ENCODE measurements around the gene PSMD8. TPM values are rescaled to one million over a fixed set of nuclear protein-coding genes. Genes with fewer than 3 reads are reported as not detected.
"Not testable (repeated sequence)": the region's sequence is repeated elsewhere in the genome, so short reads cannot be mapped to it uniquely, and the experiment has no call there.

The PSMD8 gene
- total RNA-seq, 2 donors from 2014 or later, result 232 to 298 TPM

DNA sequence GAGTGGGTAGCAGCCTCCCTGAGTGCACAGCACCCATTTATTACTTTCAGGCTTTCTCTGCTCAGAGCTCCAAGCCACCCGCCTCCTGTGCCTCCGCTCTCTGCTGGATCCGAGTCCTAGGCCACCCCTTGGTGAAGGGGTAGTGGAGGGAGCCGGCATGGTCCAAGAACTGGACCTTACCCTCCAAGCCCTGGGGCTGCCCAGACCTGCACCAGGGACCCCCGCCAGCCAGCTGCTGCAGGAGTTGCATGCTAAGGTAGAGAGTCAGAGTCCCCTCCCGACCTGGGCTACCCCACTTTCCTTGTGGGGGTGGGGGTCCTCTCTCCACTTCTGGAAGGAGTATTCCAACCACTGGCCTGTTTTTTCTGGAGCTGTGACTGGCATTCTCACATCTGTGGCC is 30.5 kb downstream of the PSMD8 start:
- intact Hi-C loops (cut with DNase I), result loop anchor here (5.0 to 10.0 kb wide), 4 partner anchors 212 to 530 kb away; partner anchors contain the start of genes EIF3K, MAP4K1, MRPS12 and SARS2
- Histone ChIP-seq H3K4me3 (no peak overlapping the region), H3K27me3 (replicated peaks; ENCODE audit: insufficient read depth) (no peaks in the 10 kb centered on the region), H3K36me3 (no peaks in the 10 kb centered on the region), H3K4me1 (replicated peaks) (no peaks in the 10 kb centered on the region), H3K27ac (no peak overlapping the region), H3K9me3 (no peaks in the 10 kb centered on the region)
- no peak for DNase-seq (ENCODE audit: low spot score)
- TF ChIP-seq POLR2AphosphoS5 (IDR thresholded peaks at IDR 0.05), result no peak
- TF ChIP-seq POLR2A (IDR thresholded peaks at IDR 0.05), result no peak
- TF ChIP-seq, protein P1, sequence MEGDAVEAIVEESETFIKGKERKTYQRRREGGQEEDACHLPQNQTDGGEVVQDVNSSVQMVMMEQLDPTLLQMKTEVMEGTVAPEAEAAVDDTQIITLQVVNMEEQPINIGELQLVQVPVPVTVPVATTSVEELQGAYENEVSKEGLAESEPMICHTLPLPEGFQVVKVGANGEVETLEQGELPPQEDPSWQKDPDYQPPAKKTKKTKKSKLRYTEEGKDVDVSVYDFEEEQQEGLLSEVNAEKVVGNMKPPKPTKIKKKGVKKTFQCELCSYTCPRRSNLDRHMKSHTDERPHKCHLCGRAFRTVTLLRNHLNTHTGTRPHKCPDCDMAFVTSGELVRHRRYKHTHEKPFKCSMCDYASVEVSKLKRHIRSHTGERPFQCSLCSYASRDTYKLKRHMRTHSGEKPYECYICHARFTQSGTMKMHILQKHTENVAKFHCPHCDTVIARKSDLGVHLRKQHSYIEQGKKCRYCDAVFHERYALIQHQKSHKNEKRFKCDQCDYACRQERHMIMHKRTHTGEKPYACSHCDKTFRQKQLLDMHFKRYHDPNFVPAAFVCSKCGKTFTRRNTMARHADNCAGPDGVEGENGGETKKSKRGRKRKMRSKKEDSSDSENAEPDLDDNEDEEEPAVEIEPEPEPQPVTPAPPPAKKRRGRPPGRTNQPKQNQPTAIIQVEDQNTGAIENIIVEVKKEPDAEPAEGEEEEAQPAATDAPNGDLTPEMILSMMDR (IDR thresholded peaks at IDR 0.05), result no peak
- WGBS, result 98% methylated on average over 6 of the region's 6 CpGs

DNA sequence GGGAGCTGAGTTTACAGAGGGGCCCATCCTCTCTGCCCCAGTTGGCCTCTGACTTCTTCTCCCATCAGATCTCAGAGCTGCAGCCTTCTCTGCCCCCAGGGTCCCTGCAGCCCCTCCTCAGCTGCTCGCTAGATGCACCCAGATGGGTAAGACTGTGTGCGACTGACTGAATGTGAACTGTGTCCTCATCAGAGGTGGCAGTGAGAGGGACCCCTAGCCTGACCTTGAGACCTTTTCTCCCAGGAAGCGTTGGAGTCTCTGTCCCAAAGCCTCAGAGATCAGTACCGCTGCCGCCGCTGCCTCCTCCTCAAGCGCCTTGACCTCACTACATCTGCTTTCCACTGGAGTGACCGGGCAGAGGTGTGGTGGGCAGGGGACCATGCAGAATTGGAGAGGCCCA is 30.9 kb downstream of the PSMD8 start:
- no peak overlapping the region for H3K27ac ChIP-seq
- no peaks in the 10 kb centered on the region for H3K4me1 ChIP-seq (replicated peaks)
- H3K36me3 ChIP-seq, result no peaks in the 10 kb centered on the region
- 84% methylated on average over 8 of the region's 8 CpGs for WGBS
- TF ChIP-seq POLR2AphosphoS5 (IDR thresholded peaks at IDR 0.05), result no peak
- H3K9me3 ChIP-seq, result no peaks in the 10 kb centered on the region
- no peaks in the 10 kb centered on the region for H3K27me3 ChIP-seq (replicated peaks; ENCODE audit: insufficient read depth)
- H3K4me3 ChIP-seq, result no peak overlapping the region
- intact Hi-C loops (cut with DNase I), result loop anchor here (10.0 kb wide), 1 partner anchor 530 kb away; the partner anchor contains the start of genes MRPS12 and SARS2
- DNase-seq (ENCODE audit: low spot score), result no peak

DNA sequence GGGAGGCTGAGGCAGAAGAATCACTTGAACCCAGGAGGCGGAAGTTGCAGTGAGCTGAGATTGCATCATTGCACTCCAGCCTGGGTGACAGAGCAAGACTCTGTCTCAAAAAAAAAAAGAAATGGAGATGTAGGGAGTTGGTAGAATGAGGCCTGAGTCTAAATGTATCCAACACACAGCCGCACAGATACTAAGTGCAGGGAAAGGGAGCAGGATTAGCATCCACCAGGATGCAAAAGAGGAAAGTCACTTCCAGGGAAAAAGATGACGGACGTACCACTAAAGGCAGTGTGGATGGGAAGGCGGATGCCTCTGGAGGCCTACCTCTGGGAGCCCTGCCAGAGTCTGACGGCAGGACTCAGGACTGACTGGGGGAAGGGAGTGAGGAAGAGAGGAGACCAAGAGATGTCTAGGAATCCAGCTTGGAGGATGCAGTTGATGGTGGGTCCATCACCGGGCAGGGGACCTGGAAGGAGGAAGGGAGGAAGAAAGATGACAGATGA is 35.3 kb downstream of the PSMD8 start:
- H3K36me3 ChIP-seq, result no peaks in the 10 kb centered on the region
- no peaks in the 10 kb centered on the region for H3K9me3 ChIP-seq
- H3K4me1 ChIP-seq (replicated peaks), result no peaks in the 10 kb centered on the region
- no peak for DNase-seq (ENCODE audit: low spot score)
- no peak overlapping the region for H3K4me3 ChIP-seq
- no peaks in the 10 kb centered on the region for H3K27me3 ChIP-seq (replicated peaks; ENCODE audit: insufficient read depth)
- no peak overlapping the region for H3K27ac ChIP-seq
- WGBS, result 48% methylated on average over 7 of the region's 7 CpGs
- intact Hi-C loops (cut with DNase I), result loop anchor here (10.0 kb wide), 1 partner anchor 525 kb away; the partner anchor contains the start of genes MRPS12 and SARS2
- no peak for TF ChIP-seq POLR2A (IDR thresholded peaks at IDR 0.05)
- no peak for TF ChIP-seq POLR2AphosphoS5 (IDR thresholded peaks at IDR 0.05)
- TF ChIP-seq, protein P1 (IDR thresholded peaks at IDR 0.05), result no peak

DNA sequence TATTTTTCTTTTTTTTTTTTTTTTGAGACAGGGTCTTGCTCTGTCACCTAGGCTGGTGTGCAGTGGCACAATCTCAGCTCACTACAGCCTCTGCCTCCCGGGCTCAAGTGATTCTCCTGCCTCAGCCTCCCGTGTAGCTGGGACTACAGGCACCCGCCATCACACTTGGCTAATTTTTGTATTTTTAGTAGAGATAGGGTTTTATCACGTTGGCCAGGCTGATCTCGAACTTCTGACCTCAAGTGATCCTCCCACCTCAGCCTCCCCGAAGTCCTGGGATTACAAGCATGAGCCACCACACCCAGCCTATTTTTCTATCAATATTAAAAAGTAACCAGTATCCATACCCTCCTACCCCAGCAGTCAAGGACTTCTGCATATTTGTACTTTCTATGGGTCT is 36.0 kb downstream of the PSMD8 start:
- DNase-seq (ENCODE audit: low spot score); intact Hi-C loops (cut with DNase I); H3K4me1 ChIP-seq (replicated peaks); H3K27ac ChIP-seq; H3K4me3 ChIP-seq; H3K36me3 ChIP-seq; H3K27me3 ChIP-seq (replicated peaks; ENCODE audit: insufficient read depth); H3K9me3 ChIP-seq: not testable (repeated sequence)
- 82% methylated on average over 6 of the region's 6 CpGs for WGBS

DNA sequence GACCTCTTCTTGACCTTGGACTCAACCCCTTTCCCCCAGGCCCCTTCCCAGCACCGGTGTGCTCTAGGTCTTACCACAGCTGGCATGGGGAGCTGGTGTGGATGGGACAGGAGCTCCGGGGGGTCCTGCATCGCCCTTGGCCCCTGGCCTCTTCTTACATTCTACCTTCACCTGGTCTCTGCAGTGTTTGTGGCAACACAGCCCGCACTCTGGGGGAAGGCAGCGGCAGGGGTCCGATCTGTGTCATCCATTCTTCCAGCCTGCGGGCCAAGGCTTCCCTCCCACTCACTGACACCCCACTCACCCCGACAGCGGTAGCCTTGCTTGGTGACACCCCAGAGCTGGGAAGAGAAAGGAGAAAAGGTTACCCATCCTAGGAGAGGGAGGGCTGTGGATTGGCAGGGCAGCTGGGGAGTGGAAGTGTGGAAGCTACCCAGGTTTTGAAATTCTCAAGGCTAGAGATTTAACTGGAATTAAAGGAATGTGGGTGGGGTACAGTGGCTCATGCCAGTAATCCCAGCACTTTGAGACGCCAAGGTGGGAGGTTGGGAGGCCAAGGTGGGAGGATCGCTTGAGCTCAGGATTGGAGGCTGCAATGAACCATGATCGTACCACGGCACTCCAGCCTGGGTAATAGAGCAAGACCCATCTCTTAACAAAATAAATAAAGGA is 36.8 kb downstream of the PSMD8 start:
- H3K27ac ChIP-seq, result no peak overlapping the region
- H3K4me3 ChIP-seq, result no peak overlapping the region
- 86% methylated on average over 13 of the region's 13 CpGs for WGBS
- TF ChIP-seq, protein P1 (IDR thresholded peaks at IDR 0.05), result no peak
- TF ChIP-seq POLR2A (IDR thresholded peaks at IDR 0.05), result no peak
- TF ChIP-seq POLR2AphosphoS5 (IDR thresholded peaks at IDR 0.05), result no peak
- no peaks in the 10 kb centered on the region for H3K27me3 ChIP-seq (replicated peaks; ENCODE audit: insufficient read depth)
- no peaks in the 10 kb centered on the region for H3K36me3 ChIP-seq
- intact Hi-C loops (cut with DNase I), result no loop called here
- H3K4me1 ChIP-seq (replicated peaks), result no peaks in the 10 kb centered on the region
- H3K9me3 ChIP-seq, result no peaks in the 10 kb centered on the region
- DNase-seq (ENCODE audit: low spot score), result no peak

DNA sequence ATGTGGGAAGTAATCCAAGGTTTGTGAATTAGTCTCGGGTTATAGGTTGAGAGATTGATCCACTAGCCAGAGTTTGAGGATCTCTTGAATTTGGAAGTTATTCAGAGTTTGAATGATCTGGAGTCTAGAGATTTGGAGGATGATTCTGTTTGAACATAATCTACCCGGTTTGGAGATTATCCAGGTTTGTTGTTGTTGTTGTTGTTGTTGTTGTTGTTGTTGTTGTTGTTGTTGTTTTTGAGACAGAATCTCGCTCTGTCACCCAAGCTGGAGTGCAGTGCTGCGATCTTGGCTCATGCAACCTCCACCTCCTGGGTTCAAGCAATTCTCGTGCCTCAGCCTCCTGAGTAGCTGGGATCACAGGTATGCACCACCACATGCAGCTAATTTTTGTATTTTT is 37.5 kb downstream of the PSMD8 start:
- DNase-seq (ENCODE audit: low spot score); intact Hi-C loops (cut with DNase I); H3K27me3 ChIP-seq (replicated peaks; ENCODE audit: insufficient read depth); H3K4me3 ChIP-seq; H3K27ac ChIP-seq; H3K4me1 ChIP-seq (replicated peaks); H3K9me3 ChIP-seq; H3K36me3 ChIP-seq: not testable (repeated sequence)
- 90% methylated on average over 5 of the region's 5 CpGs for WGBS

Data from prostate gland (tissue), 2 donors.